BLaER1 (cell line): Measurements from ENCODE around the gene MRPL17.

Experiments used
- H3K27ac ChIP-seq: shearing (Covaris generic); formaldehyde crosslinking; 2 replicates; pipeline ENCODE4 v1.8.1; 2022
- H3K27me3 ChIP-seq: shearing (Covaris generic); formaldehyde crosslinking; 2 replicates; pipeline ENCODE4 v1.8.1; 2022
- H3K36me3 ChIP-seq: shearing (Covaris generic); formaldehyde crosslinking; 2 replicates; pipeline ENCODE4 v1.8.1; 2022
- H3K4me1 ChIP-seq: shearing (Covaris generic); formaldehyde crosslinking; 2 replicates; pipeline ENCODE4 v1.8.1; 2022
- H3K4me2 ChIP-seq: shearing (Covaris generic); formaldehyde crosslinking; 2 replicates; pipeline ENCODE4 v1.8.1; 2022
- H3K4me3 ChIP-seq: shearing (Covaris generic); formaldehyde crosslinking; 2 replicates; pipeline ENCODE4 v1.8.1; 2022
- H3K9ac ChIP-seq: shearing (Covaris generic); formaldehyde crosslinking; 2 replicates; pipeline ENCODE4 v1.8.1; 2022
- H3K9me3 ChIP-seq: shearing (Covaris generic); formaldehyde crosslinking; 2 replicates; pipeline ENCODE4 v1.8.1; 2022
- H4K20me1 ChIP-seq: shearing (Covaris generic); formaldehyde crosslinking; 2 replicates; pipeline ENCODE4 v1.8.1; 2022
- Cebpa-rat ChIP-seq: shearing (Covaris generic); IDR thresholded peaks from 2 replicates; pipeline ENCODE4 v1.8.1; 2022

The MRPL17 gene

GRCh38 chr11:6637871-6638270 lies 45.3 kb downstream of the MRPL17 start:
- Histone ChIP-seq H3K36me3 (peaks cover 73% of the 10 kb centered on the region), H3K27ac (no peak overlapping the region), H3K4me3 (no peak overlapping the region), H4K20me1 (peaks cover 35% of the 10 kb centered on the region; the same call in 1 of the 2 replicates), H3K4me1 (peaks cover 27% of the 10 kb centered on the region), H3K9me3 (no peaks in the 10 kb centered on the region), H3K27me3 (no peaks in the 10 kb centered on the region), H3K4me2 (no peak overlapping the region), H3K9ac (no peak overlapping the region)
- no peak for TF ChIP-seq Cebpa-rat

- H3K9me3 ChIP-seq: no peaks in the 10 kb centered on the region
- H3K4me3 ChIP-seq: no peak overlapping the region
- peaks cover 33% of the 10 kb centered on the region; the same call in 1 of the 2 replicates for H4K20me1 ChIP-seq
- peaks cover 80% of the 10 kb centered on the region for H3K36me3 ChIP-seq
- no peaks in the 10 kb centered on the region for H3K27me3 ChIP-seq
- no peak overlapping the region for H3K9ac ChIP-seq
- H3K4me2 ChIP-seq: peak overlapping the region; percentile 51; the same call in 1 of the 2 replicates
- peaks cover 27% of the 10 kb centered on the region for H3K4me1 ChIP-seq
- no peak for TF ChIP-seq Cebpa-rat
- no peak overlapping the region; the same call in 1 of the 2 replicates for H3K27ac ChIP-seq
These were observed 46.7 kb downstream of the MRPL17 start for GRCh38 chr11:6636480-6636879.

GRCh38 chr11:6635082-6635932 lies 47.8 kb downstream of the MRPL17 start:
- Histone ChIP-seq H3K36me3 (peaks cover 80% of the 10 kb centered on the region), H3K4me1 (peaks cover 27% of the 10 kb centered on the region), H3K4me3 (no peak overlapping the region), H3K27ac (peak overlapping the region; percentile 59), H3K27me3 (no peaks in the 10 kb centered on the region), H4K20me1 (peaks cover 22% of the 10 kb centered on the region; the same call in 1 of the 2 replicates), H3K4me2 (peak overlapping the region; percentile 51), H3K9ac (peak overlapping the region; percentile 30; the same call in 1 of the 2 replicates), H3K9me3 (no peaks in the 10 kb centered on the region)
- no peak for TF ChIP-seq Cebpa-rat

DNA sequence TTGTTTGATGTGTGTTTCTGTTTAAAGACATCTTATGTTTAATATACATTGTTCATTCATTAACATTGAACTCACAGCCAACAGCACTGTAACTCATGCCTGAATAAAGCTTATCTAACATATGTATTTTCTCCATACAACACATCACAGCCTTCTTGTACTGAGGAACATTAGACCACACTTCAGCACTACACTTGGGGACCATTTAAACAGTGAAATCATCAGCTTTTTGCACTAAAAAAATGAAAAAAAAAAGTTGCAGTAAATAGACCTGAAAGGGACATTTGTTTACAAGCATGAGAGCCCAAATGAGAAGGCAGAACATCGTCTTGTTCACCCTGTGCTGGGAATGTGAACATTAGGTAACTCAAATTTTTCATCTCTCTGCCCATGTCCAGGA lies 48.6 kb downstream of the MRPL17 start:
- Histone ChIP-seq H3K27me3 (no peaks in the 10 kb centered on the region), H3K4me3 (no peak overlapping the region), H3K9ac (no peak overlapping the region), H3K4me2 (no peak overlapping the region), H3K36me3 (peaks cover 80% of the 10 kb centered on the region), H3K4me1 (peaks cover 22% of the 10 kb centered on the region), H4K20me1 (peaks cover 17% of the 10 kb centered on the region; the same call in 1 of the 2 replicates), H3K27ac (no peak overlapping the region), H3K9me3 (no peaks in the 10 kb centered on the region)
- TF ChIP-seq Cebpa-rat: no peak

DNA sequence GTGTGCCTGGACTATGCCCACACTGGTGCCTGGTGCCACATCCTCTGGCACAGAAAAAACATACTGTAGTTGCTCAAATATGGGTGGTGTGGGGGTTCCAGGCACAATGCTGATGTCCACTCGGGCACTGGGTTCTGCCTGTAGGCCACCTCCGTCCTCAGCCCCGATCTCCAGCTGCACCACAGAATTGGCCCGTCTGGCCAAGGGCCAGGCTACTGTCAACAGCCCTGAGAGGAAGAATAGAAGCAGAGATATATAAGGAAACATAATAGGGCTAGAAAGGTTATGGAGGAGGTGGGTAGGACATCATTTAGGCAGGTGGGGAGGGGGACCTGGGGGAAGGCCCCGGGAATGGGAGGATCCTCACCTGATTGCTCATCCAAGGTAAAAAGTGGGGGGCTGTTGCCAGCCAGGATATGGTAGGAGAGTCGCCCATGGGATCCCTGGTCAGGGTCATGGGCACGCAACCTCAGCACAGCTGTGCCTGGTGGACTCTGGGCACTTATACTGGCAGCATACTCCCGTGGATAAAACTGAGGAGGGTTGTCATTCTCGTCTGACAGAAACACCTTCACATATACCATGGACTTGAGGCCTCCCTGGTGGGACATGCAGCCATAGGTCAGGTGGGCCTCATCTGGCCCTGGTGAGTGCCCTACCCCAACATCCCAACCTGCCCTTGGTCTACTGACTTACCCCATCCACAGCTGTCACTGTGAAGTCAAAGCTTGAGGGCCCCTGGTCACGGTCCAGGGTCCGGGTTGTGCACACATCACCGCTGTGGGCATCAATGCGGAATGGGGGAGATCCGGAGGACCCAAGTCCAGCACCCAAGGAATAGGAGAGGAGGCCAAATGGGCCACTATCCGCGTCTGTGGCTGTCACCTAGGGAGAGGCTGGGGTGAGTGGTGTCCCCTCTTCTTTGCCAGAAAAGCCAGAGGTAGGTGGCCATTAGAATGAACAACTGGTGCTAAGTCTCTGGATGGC lies 49.4 kb downstream of the MRPL17 start:
- Histone ChIP-seq H3K4me3 (no peak overlapping the region), H3K36me3 (peaks cover 80% of the 10 kb centered on the region), H3K4me1 (peaks cover 15% of the 10 kb centered on the region), H3K9me3 (no peaks in the 10 kb centered on the region), H3K27ac (no peak overlapping the region), H4K20me1 (0 out of 2 replicates have a peak, but pooled peaks cover 10% of the 10 kb centered on the region), H3K9ac (no peak overlapping the region), H3K27me3 (no peaks in the 10 kb centered on the region), H3K4me2 (no peak overlapping the region)
- TF ChIP-seq Cebpa-rat: no peak

- Histone ChIP-seq H3K27ac (no peak overlapping the region), H3K4me3 (no peak overlapping the region), H3K4me2 (no peak overlapping the region), H3K9ac (no peak overlapping the region), H4K20me1 (0 out of 2 replicates have a peak, but pooled peaks cover 6% of the 10 kb centered on the region), H3K4me1 (peaks cover 15% of the 10 kb centered on the region), H3K36me3 (peaks cover 79% of the 10 kb centered on the region), H3K9me3 (no peaks in the 10 kb centered on the region), H3K27me3 (no peaks in the 10 kb centered on the region)
- TF ChIP-seq Cebpa-rat: no peak
These were observed 50.7 kb downstream of the MRPL17 start for GRCh38 chr11:6632116-6633073.

- Histone ChIP-seq H3K27me3 (no peaks in the 10 kb centered on the region), H3K36me3 (peaks cover 79% of the 10 kb centered on the region), H3K4me3 (no peak overlapping the region), H3K4me1 (peaks cover 13% of the 10 kb centered on the region), H3K4me2 (no peak overlapping the region), H3K9me3 (no peaks in the 10 kb centered on the region), H4K20me1 (no peaks in the 10 kb centered on the region), H3K27ac (no peak overlapping the region), H3K9ac (no peak overlapping the region)
- no peak for TF ChIP-seq Cebpa-rat
These were observed 51.7 kb downstream of the MRPL17 start for GRCh38 chr11:6631361-6631890.

GRCh38 chr11:6630632-6631291 lies 52.4 kb downstream of the MRPL17 start:
- no peak overlapping the region for H3K4me3 ChIP-seq
- H3K9me3 ChIP-seq: no peaks in the 10 kb centered on the region
- H3K9ac ChIP-seq: no peak overlapping the region
- peaks cover 6% of the 10 kb centered on the region for H3K4me1 ChIP-seq
- peaks cover 84% of the 10 kb centered on the region for H3K36me3 ChIP-seq
- no peaks in the 10 kb centered on the region for H3K27me3 ChIP-seq
- H3K27ac ChIP-seq: no peak overlapping the region
- H3K4me2 ChIP-seq: no peak overlapping the region
- TF ChIP-seq Cebpa-rat: no peak
- no peaks in the 10 kb centered on the region for H4K20me1 ChIP-seq
